ENCODE data around the gene ADCY10.

DNA sequence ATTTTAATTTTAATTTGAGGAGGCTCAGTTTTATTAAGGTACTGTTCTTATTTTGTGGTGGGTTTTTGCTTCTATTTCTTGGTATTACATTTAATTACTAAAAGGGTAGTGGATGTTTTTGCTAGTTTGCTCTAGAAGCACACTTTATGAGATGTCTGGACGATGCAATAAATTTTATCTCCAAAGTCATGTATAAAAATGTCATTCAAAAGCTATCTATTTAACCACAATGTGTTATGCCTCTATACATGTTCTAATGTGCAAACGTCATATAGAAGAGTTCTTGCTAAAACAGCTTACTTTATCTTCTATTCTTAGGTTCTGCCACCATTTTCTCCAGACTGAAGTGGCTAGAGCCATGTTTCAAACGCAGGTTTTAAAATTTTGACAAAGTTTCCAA is 35.9 kb upstream of the ADCY10 start:
- TF ChIP-seq, protein P1, sequence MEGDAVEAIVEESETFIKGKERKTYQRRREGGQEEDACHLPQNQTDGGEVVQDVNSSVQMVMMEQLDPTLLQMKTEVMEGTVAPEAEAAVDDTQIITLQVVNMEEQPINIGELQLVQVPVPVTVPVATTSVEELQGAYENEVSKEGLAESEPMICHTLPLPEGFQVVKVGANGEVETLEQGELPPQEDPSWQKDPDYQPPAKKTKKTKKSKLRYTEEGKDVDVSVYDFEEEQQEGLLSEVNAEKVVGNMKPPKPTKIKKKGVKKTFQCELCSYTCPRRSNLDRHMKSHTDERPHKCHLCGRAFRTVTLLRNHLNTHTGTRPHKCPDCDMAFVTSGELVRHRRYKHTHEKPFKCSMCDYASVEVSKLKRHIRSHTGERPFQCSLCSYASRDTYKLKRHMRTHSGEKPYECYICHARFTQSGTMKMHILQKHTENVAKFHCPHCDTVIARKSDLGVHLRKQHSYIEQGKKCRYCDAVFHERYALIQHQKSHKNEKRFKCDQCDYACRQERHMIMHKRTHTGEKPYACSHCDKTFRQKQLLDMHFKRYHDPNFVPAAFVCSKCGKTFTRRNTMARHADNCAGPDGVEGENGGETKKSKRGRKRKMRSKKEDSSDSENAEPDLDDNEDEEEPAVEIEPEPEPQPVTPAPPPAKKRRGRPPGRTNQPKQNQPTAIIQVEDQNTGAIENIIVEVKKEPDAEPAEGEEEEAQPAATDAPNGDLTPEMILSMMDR (IDR thresholded peaks at IDR 0.05; ENCODE audit: poor library complexity): no peak
- TF ChIP-seq EZH2 (IDR thresholded peaks at IDR 0.05; ENCODE audit: borderline replicate concordance): no peak

All from hepatocyte (in vitro differentiated cells).